Measurements from ENCODE around the gene TRPV3.
"Not testable (repeated sequence)": the region's sequence is repeated elsewhere in the genome, so short reads cannot be mapped to it uniquely, and the experiment has no call there.

The TRPV3 gene

GRCh38 chr17:3527468-3527867 lies 30.1 kb downstream of the TRPV3 start:
- no peak for DNase-seq

DNA sequence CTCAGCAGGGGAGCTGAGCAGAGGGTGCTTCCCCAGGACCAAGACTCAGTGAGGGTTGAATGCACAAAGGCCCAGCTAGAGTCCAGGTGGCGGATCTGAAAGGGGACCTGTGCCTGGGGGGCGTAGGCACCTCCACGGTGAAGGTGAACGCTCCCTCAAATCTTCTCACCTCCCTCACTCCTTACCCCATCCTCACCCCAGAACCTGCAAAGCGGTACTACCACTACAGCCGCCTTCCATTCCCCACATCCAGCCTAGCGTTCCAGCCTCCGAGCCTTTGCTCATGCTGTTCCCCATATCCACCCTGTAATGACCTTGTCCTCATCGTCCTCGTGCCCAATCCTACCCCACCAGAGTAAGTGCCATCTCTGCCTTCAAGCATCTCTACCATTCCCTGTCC lies 30.6 kb downstream of the TRPV3 start:
- no peak for DNase-seq

DNA sequence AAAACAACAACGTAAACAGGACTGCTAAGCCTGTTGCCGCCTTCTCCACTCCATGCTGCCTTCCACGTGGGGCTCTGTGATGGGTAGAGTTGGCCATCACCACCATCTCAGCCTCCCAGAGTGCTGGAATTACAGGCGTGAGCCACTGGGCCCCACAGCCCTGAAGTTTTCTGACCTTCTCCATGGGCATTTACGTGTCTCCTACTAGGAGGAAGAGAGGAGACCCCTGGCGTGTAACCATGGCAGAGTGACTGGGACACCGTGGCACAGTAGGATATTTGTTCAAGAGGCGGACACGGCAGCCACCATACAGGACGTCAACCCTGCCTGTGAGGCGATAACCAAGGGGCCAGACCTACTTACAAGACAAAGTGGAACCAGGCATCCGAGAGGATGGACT lies 31.1 kb downstream of the TRPV3 start:
- no peak for DNase-seq

- no peak for DNase-seq
These were observed 33.6 kb downstream of the TRPV3 start for GRCh38 chr17:3524024-3524423.

GRCh38 chr17:3519472-3519871 lies 38.1 kb downstream of the TRPV3 start:
- DNase-seq = not testable (repeated sequence)

GRCh38 chr17:3514873-3515272 lies 42.7 kb downstream of the TRPV3 start:
- DNase-seq = no peak

DNA sequence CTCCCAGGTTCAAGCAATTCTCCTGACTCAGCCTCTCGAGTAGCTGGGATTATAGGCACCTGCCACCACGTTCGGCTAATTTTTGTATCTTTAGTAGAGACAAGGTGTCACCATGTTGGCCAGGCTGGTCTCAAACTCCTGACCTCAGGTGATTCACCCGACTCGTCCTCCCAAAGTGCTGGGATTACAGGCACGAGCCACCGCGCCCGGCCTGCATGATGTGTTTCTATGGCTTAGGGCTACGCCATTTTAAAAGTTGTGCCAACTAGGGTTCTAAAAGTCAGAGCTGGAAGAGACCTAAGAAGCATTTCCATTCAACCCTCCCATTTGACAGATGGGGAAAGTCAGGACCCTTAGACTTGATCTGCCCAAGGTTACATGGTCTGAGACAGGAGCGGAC lies 43.4 kb downstream of the TRPV3 start:
- not testable (repeated sequence) for DNase-seq

DNA sequence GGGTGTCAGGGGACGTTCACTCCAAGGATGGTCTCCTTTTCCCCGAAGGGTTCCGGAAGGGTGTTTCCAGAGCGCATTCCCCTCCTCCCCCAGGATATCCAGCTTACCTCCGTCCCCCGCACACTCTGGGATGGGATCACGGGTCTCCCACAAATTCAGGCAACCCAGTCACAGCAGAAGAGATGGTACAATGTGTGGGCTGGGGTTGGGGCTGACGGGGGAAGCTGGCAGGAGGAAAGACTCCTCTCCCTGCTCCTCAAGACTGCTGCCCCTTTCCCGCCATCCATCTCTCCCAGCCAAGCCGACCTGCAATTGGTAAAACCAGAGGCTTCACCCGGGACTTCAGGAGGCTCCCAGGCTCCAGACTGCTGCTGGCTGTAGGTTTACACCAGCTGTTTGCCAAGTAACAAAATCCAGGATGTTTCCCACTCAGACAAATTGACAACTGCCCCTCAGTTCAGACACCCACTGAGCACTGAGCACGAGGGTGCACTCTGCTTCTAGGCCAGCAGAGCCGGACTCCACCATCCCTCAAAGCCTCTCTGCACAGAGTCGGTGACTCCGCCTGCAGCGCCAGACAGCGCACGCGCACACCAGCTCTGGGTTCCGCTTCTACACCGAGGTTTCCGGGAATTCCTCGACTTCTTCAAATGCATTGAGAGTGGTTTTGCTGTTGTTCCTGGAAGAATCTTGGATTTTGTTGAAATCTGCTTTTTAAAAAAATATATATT lies 44.1 kb downstream of the TRPV3 start:
- DNase-seq = peak in 8 of 58 donors; percentile 17 to 58 (median 38)

GRCh38 chr17:3512505-3513171 lies 45.0 kb downstream of the TRPV3 start:
- DNase-seq = peak in 56 of 58 donors; percentile 10 to 92 (median 78)

GRCh38 chr17:3511852-3512504 lies 45.6 kb downstream of the TRPV3 start:
- DNase-seq = no peak

DNA sequence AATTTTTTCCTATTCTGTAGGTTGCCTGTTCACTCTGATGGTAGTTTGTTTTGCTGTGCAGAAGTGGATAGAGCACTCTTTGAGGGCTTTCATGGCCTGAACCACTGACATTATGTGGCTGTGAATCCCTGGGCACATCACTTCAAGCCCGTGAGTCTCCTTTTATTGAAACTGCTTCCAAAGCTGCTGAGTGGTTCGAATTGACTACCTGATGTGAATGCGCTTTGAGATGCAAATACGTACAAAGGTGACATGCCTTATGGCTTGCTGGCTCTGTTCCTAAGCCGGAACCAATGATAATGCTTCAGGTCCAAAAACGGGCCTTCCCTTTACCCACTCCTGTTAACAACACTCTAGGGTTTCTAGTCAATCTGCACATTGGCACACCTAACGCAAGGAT lies 47.5 kb downstream of the TRPV3 start:
- DNase-seq = no peak

DNA sequence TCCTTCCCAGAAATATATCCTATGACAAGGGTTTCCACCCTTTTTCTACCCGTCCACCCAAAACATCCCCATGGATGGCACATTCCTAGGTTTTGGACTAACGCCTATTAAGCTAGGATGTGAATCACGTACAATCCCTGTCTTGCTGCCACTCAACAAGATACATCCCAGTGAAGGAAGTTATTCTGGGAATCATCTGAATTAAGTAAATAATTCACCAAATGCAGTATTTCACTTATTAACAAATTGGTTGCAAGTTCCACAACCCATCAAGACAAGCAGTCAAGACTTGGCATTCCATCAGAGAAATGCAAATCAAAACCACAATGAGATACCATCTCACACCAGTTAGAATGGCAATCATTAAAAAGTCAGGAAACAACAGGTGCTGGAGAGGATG lies 49.7 kb downstream of the TRPV3 start:
- DNase-seq = no peak

GRCh38 chr17:3507071-3507470 lies 50.5 kb downstream of the TRPV3 start:
- no peak for DNase-seq

DNA sequence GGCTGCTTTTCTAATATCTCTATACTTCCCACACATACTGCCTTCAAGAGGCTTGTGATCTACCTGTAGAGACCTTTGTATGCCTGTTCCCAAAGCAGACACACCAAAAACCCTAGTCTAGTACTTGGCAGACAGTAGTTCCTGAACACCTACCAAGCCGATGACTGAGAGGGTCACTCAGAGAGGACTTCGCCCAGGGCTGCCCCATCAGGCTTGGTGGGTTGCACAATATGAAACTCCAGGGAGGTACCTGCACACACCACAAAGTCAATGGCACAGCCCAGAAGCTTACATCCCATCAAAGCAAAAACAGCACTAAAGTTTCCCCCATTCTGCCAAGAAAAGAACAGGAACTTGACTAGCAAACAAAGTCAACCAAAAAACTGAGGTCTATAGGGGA lies 51.6 kb downstream of the TRPV3 start:
- DNase-seq = no peak

DNA sequence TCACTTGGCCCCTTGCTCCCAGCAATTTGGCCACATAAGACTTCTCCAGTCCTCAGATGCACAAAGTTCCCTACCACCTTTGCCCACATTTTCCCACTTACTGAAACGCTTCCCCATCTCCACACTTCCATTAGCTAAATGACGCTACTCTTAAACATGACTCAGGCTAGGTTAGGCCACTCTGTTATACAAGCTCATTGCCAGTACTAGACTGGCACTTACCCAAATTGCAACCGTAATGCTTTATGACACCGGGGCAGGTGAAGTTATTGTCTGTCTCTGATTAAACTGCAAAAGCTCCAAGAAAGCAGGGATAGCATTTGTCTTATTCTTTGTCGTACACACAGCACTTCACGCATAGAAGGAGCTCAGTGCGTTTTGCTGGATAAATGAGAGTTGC lies 52.6 kb downstream of the TRPV3 start:
- no peak for DNase-seq

GRCh38 chr17:3503285-3503684 lies 54.3 kb downstream of the TRPV3 start:
- DNase-seq = no peak

- peak in 33 of 58 donors; percentile 0 to 82 (median 30) for DNase-seq
These were observed 55.1 kb downstream of the TRPV3 start for GRCh38 chr17:3502466-3502865.

DNA sequence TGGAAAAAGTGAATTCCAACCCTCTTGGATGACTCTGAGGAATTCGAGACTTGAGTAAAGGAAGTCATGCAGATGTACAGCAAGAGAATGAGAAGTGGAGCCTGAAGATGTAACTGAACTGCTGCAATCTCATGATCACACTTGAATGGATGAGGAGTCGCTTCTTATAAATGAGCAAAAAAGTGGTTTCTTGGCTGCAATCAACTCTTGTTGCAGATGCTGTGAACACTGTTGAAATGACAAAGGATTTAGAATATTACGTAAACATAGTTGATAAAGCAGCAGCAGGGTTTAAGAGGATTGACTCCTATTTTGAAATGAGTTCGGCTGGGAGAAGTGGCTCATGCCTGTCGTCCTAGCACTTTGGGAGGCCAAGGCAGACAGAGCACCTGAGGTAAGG lies 56.3 kb downstream of the TRPV3 start:
- no peak for DNase-seq

DNA sequence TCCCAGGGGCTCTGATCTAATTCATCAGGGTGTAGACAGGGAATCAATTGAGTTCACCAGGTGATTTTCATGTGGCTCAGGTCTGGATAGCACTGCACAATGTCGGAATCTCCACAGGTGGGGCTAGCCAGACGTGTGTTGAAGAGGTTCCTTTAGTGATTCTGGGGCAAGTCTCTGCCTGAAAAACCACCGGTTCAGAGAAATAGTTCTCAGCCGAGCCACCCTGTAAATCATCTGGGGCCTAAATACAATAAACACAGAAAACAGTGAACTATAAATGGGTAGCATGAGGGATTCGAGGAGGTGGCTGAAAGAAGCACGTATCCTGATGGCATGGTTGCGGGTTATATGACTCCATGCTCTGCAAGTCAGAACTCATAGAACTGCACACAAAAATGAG lies 60.5 kb downstream of the TRPV3 start:
- no peak for DNase-seq

DNA sequence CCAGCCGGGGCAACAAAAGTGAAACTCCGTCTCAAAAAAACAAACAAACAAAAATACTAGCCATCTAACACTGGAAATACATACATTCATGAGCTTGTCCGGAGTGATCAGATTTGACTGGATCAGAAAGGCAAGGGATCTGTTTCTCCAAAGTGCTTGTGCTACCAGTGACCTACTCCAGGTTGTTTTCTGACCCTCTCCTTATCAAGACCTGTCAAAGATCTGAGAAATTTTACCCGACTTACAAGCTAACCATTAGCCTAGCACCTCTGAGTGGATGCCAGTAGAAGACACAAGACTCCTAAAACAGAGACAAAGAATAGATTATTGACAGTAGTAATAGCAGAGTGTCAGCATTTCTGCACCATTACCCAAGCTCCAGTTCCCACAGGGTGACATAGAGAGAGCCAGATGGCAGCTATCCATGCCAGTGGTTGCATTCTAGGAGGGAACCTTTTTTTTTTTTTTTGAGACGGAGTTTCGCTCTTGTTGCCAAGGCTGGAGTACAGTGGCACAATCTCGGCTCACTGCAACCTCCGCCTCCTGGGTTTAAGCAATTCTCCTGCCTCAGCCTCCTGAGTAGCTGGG lies 72.0 kb downstream of the TRPV3 start:
- no peak for DNase-seq

- no peak for DNase-seq
These were observed 74.8 kb downstream of the TRPV3 start for GRCh38 chr17:3482852-3483251.

- no peak for DNase-seq
These were observed 77.6 kb downstream of the TRPV3 start for GRCh38 chr17:3479988-3480387.
